H9 (cell line): ENCODE measurements around the gene BCAR3. TPM values are rescaled to one million over a fixed set of nuclear protein-coding genes. Genes with fewer than 3 reads are reported as not detected.

Source experiments
- DNase-seq: peaks from one replicate; pipeline ENCODE4 v3.0.0-alpha.2; 2017
- H2AFZ ChIP-seq: one replicate; pipeline ENCODE4 v1.6.1; 2013; ENCODE audit warnings: mild to moderate bottlenecking, low read length, control low read depth, moderate library complexity
- H2AK5ac ChIP-seq: 2 replicates; pipeline ENCODE4 v1.6.1; 2013; ENCODE audit warnings: low read length, control low read depth, mixed read lengths; ENCODE audit not compliant: insufficient read length
- H2BK120ac ChIP-seq: one replicate; pipeline ENCODE4 v1.6.1; 2013; ENCODE audit warnings: low read depth, mild to moderate bottlenecking, low read length, control low read depth, inconsistent platforms; ENCODE audit not compliant: poor library complexity, severe bottlenecking
- H2BK12ac ChIP-seq: 2 replicates; pipeline ENCODE4 v1.6.1; 2013; ENCODE audit warnings: low read length, control low read depth, mixed read lengths, low read depth; ENCODE audit not compliant: insufficient read length
- H2BK15ac ChIP-seq: 2 replicates; pipeline ENCODE4 v1.6.1; 2013; ENCODE audit warnings: low read depth, low read length, control low read depth
- H2BK20ac ChIP-seq: one replicate; pipeline ENCODE4 v1.6.1; 2013; ENCODE audit warnings: low read depth, mild to moderate bottlenecking, low read length, control low read depth, inconsistent platforms; ENCODE audit not compliant: poor library complexity, severe bottlenecking
- H2BK5ac ChIP-seq: 2 replicates; pipeline ENCODE4 v1.6.1; 2013; ENCODE audit warnings: low read length, control low read depth, mixed read lengths; ENCODE audit not compliant: insufficient read length
- H3K14ac ChIP-seq: 2 replicates; pipeline ENCODE4 v1.6.1; 2013; ENCODE audit warnings: low read length, control low read depth; ENCODE audit not compliant: insufficient read depth
- H3K18ac ChIP-seq: 2 replicates; pipeline ENCODE4 v1.6.1; 2013; ENCODE audit warnings: low read depth, mild to moderate bottlenecking, mixed read lengths, low read length, control low read depth; ENCODE audit not compliant: insufficient read length
- H3K23ac ChIP-seq: 2 replicates; pipeline ENCODE4 v1.6.1; 2013; ENCODE audit warnings: low read length, control low read depth, mixed read lengths, low read depth; ENCODE audit not compliant: insufficient read length
- H3K23me2 ChIP-seq: 2 replicates; pipeline ENCODE4 v1.6.1; 2013; ENCODE audit warnings: low read depth, mild to moderate bottlenecking, mixed read lengths, low read length, control low read depth; ENCODE audit not compliant: insufficient read length, poor library complexity, severe bottlenecking
- H3K27ac ChIP-seq: 2 replicates; pipeline ENCODE4 v1.5.1; 2013; ENCODE audit warnings: low read length, control low read depth, mixed read lengths, low read depth; ENCODE audit not compliant: insufficient read length
- H3K27me3 ChIP-seq: 2 replicates; pipeline ENCODE4 v1.6.1; 2013; ENCODE audit warnings: low read length, control low read depth, inconsistent platforms; ENCODE audit not compliant: insufficient read depth
- H3K4ac ChIP-seq: 2 replicates; pipeline ENCODE4 v1.6.1; 2013; ENCODE audit warnings: low read depth, mild to moderate bottlenecking, control low read depth, inconsistent platforms, low read length, moderate library complexity
- H3K4me1 ChIP-seq: 2 replicates; pipeline ENCODE4 v1.6.1; 2013; ENCODE audit warnings: low read length, control low read depth, inconsistent platforms; ENCODE audit not compliant: insufficient read depth
- H3K4me2 ChIP-seq: 2 replicates; pipeline ENCODE4 v1.6.1; 2013; ENCODE audit warnings: low read length, control low read depth, mixed read lengths; ENCODE audit not compliant: insufficient read length, insufficient read depth
- H3K56ac ChIP-seq: 2 replicates; pipeline ENCODE4 v1.6.1; 2013; ENCODE audit warnings: low read depth, mild to moderate bottlenecking, mixed read lengths, low read length, control low read depth; ENCODE audit not compliant: insufficient read length
- H3K79me1 ChIP-seq: 2 replicates; pipeline ENCODE4 v1.6.1; 2013; ENCODE audit warnings: low read depth, mild to moderate bottlenecking, moderate library complexity, low read length, control low read depth, inconsistent platforms; ENCODE audit not compliant: insufficient read depth, poor library complexity, severe bottlenecking
- H3K79me2 ChIP-seq: 2 replicates; pipeline ENCODE4 v1.6.1; 2013; ENCODE audit warnings: low read length, control low read depth, inconsistent platforms; ENCODE audit not compliant: insufficient read depth
- H3K9ac ChIP-seq: 2 replicates; pipeline ENCODE4 v1.6.1; 2013; ENCODE audit warnings: low read length, control low read depth, mixed read lengths; ENCODE audit not compliant: insufficient read length; ENCODE audit errors: extremely low read depth
- H3K9me3 ChIP-seq: one replicate; pipeline ENCODE4 v1.6.1; 2013; ENCODE audit warnings: low read depth, low read length, inconsistent platforms; ENCODE audit not compliant: control insufficient read depth
- H3T11ph ChIP-seq: one replicate; pipeline ENCODE4 v1.6.1; 2013; ENCODE audit warnings: mild to moderate bottlenecking, low read length, control low read depth, inconsistent platforms
- H4K20me1 ChIP-seq: one replicate; pipeline ENCODE4 v1.6.1; 2013; ENCODE audit not compliant: control insufficient read depth, insufficient read length, insufficient read depth
- H4K5ac ChIP-seq: 2 replicates; pipeline ENCODE4 v1.6.1; 2013; ENCODE audit warnings: low read depth, mild to moderate bottlenecking, mixed read lengths, low read length, control low read depth; ENCODE audit not compliant: insufficient read length
- H4K8ac ChIP-seq: replicated peaks from 2 replicates; pipeline ENCODE4 v1.6.1; 2013; ENCODE audit warnings: low read length, control low read depth, mixed read lengths, low read depth; ENCODE audit not compliant: insufficient read length
- H4K91ac ChIP-seq: 2 replicates; pipeline ENCODE4 v1.6.1; 2013; ENCODE audit warnings: low read depth, mild to moderate bottlenecking, moderate library complexity, mixed read lengths, low read length, control low read depth; ENCODE audit not compliant: insufficient read length
- H3K27ac Mint-ChIP-seq, 3 experiments: 2 replicates in 2 of 3; 3 replicates in 1 of 3; pipeline ENCODE4 v1.8.0; 2020 to 2021; ENCODE audit warnings: mixed read lengths in 3 of 3, mild to moderate bottlenecking in 1 of 3, moderate library complexity in 1 of 3
- H3K27me3 Mint-ChIP-seq: 2 replicates; pipeline ENCODE4 v1.8.0; 2021; ENCODE audit warnings: low read depth, mild to moderate bottlenecking, moderate library complexity, mixed read lengths
- H3K36me3 Mint-ChIP-seq, 3 experiments: 2 replicates in 2 of 3; 3 replicates in 1 of 3; pipeline ENCODE4 v1.8.0; 2020 to 2021; ENCODE audit warnings: low read depth in 3 of 3, mixed read lengths in 3 of 3; ENCODE audit not compliant: insufficient read depth in 1 of 3
- H3K4me1 Mint-ChIP-seq, 2 experiments: 2 replicates each; pipeline ENCODE4 v1.8.0; 2020; ENCODE audit warnings: mixed read lengths in 2 of 2
- H3K4me3 Mint-ChIP-seq, 2 experiments: 2 replicates in 1 of 2; 3 replicates in 1 of 2; pipeline ENCODE4 v1.8.0; 2020 to 2021; ENCODE audit warnings: mild to moderate bottlenecking in 2 of 2, mixed read lengths in 2 of 2, moderate library complexity in 1 of 2
- H3K9me3 Mint-ChIP-seq, 2 experiments: 2 replicates in 1 of 2; 3 replicates in 1 of 2; pipeline ENCODE4 v1.8.0; 2020; ENCODE audit warnings: mild to moderate bottlenecking in 2 of 2, mixed read lengths in 2 of 2, moderate library complexity in 1 of 2
- CTCF ChIP-seq: fragments of 200-600 bp; sonication (generic); conservative IDR thresholded peaks from 3 replicates; pipeline ENCODE4 v1.8.0; 2021; ENCODE audit warnings: antibody characterized with exemption, mild to moderate bottlenecking
- WGBS: extraction: QIAGEN DNeasy Blood & Tissue Kit; methylation state at CpG from one replicate; pipeline ENCODE4 v1.1.7; 2013; ENCODE audit warnings: missing lambda C conversion rate, low lambda C conversion rate, mixed read lengths; ENCODE audit not compliant: insufficient read length; ENCODE audit errors: extremely low coverage; 5-methylcytosine and 5-hydroxymethylcytosine counted together
- total RNA-seq: library from RNA; stranded (reverse); gene quantifications from 2 replicates; pipeline ENCODE4 v1.2.1, GENCODE V29; 2021

The BCAR3 gene
- total RNA-seq, 1 experiment from 2014 or later = 4.9 TPM

- Histone ChIP-seq H3T11ph (no peak overlapping the region), H4K20me1 (no peaks in the 10 kb centered on the region), H3K79me1 (no peaks in the 10 kb centered on the region), H2BK15ac (no peak overlapping the region), H3K4ac (no peak overlapping the region), H3K4me1 (peaks cover 7% of the 10 kb centered on the region), H3K27me3 (no peaks in the 10 kb centered on the region), H2AFZ (no peak overlapping the region), H3K23me2 (no peaks in the 10 kb centered on the region), H3K9me3 (no peaks in the 10 kb centered on the region), H3K23ac (no peak overlapping the region), H3K79me2 (no peaks in the 10 kb centered on the region), H3K14ac (no peak overlapping the region), H4K91ac (no peak overlapping the region), H4K5ac (no peak overlapping the region), H3K56ac (no peak overlapping the region), H2BK120ac (no peak overlapping the region), H3K27ac (no peak overlapping the region), H2BK12ac (no peak overlapping the region), H2AK5ac (no peak overlapping the region), H2BK20ac (no peak overlapping the region), H3K9ac (no peak overlapping the region), H4K8ac (no peak overlapping the region), H3K18ac (no peak overlapping the region), H2BK5ac (no peak overlapping the region), H3K4me2 (no peak overlapping the region)
- Mint-ChIP-seq H3K27ac (peak overlapping the region in 2 of 3 experiments; percentile 38 to 85; a peak in 4 of 7 replicates), H3K9me3 (no peaks in the 10 kb centered on the region; a peak in 1 of 5 replicates), H3K4me1 (peaks cover 27 to 35% of the 10 kb centered on the region in 2 experiments), H3K27me3 (no peaks in the 10 kb centered on the region), H3K36me3 (peaks cover 6 to 12% (median 10%) of the 10 kb centered on the region in 3 experiments), H3K4me3 (no peak overlapping the region)
- DNase-seq = no peak
- WGBS = no CpG with 5 or more reads among the region's 9 CpGs
- TF ChIP-seq CTCF = no peak
These were observed 21.7 kb downstream of the BCAR3 start for GRCh38 chr1:93659822-93660503.
